ENCODE measurements around the gene DDX23. TPM values are rescaled to one million over a fixed set of nuclear protein-coding genes. Genes with fewer than 3 reads are reported as not detected.

The DDX23 gene
- total RNA-seq, 1 donor = 64.3 TPM

- no peak overlapping the region for H3K4me3 ChIP-seq (ENCODE audit: low read depth, low read length)
- no peak for DNase-seq (ENCODE audit: low read depth)
- TF ChIP-seq CTCF (IDR thresholded peaks at IDR 0.05; ENCODE audit: insufficient read depth, low read depth, low read length) = no peak
These were observed 27.1 kb downstream of the DDX23 start for GRCh38 chr12:48824905-48825304.

GRCh38 chr12:48824112-48824511 lies 27.9 kb downstream of the DDX23 start:
- H3K4me3 ChIP-seq (ENCODE audit: low read depth, low read length) = no peak overlapping the region
- TF ChIP-seq CTCF (IDR thresholded peaks at IDR 0.05; ENCODE audit: insufficient read depth, low read depth, low read length) = no peak
- DNase-seq (ENCODE audit: low read depth) = no peak

- no peak overlapping the region for H3K4me3 ChIP-seq (ENCODE audit: low read depth, low read length)
- no peak for TF ChIP-seq CTCF (IDR thresholded peaks at IDR 0.05; ENCODE audit: insufficient read depth, low read depth, low read length)
- no peak for DNase-seq (ENCODE audit: low read depth)
These were observed 28.7 kb downstream of the DDX23 start for GRCh38 chr12:48823281-48823680.

- TF ChIP-seq CTCF (IDR thresholded peaks at IDR 0.05; ENCODE audit: insufficient read depth, low read depth, low read length) = no peak
- no peak for DNase-seq (ENCODE audit: low read depth)
- no peak overlapping the region for H3K4me3 ChIP-seq (ENCODE audit: low read depth, low read length)
These were observed 29.3 kb downstream of the DDX23 start for GRCh38 chr12:48822711-48823110.

GRCh38 chr12:48822139-48822538 lies 29.8 kb downstream of the DDX23 start:
- TF ChIP-seq CTCF (IDR thresholded peaks at IDR 0.05; ENCODE audit: insufficient read depth, low read depth, low read length) = no peak
- no peak for DNase-seq (ENCODE audit: low read depth)
- H3K4me3 ChIP-seq (ENCODE audit: low read depth, low read length) = no peak overlapping the region

- TF ChIP-seq CTCF (IDR thresholded peaks at IDR 0.05; ENCODE audit: insufficient read depth, low read depth, low read length) = no peak
- no peak overlapping the region for H3K4me3 ChIP-seq (ENCODE audit: low read depth, low read length)
- no peak for DNase-seq (ENCODE audit: low read depth)
These were observed 31.8 kb downstream of the DDX23 start for GRCh38 chr12:48819986-48820725.

Measured in fibroblast of villous mesenchyme (primary cell).